CD1c-positive myeloid dendritic cell (primary cell): Measurements from ENCODE around the gene GSDME.

ENCODE experiments used
- DNase-seq: peaks from one replicate; pipeline ENCODE4 v3.0.0-alpha.2; 2016; ENCODE audit errors: extremely low spot score

GSDME gene

GRCh38 chr7:24769851-24770250 is 12.6 kb upstream of the GSDME start:
- DNase-seq: no peak

DNA sequence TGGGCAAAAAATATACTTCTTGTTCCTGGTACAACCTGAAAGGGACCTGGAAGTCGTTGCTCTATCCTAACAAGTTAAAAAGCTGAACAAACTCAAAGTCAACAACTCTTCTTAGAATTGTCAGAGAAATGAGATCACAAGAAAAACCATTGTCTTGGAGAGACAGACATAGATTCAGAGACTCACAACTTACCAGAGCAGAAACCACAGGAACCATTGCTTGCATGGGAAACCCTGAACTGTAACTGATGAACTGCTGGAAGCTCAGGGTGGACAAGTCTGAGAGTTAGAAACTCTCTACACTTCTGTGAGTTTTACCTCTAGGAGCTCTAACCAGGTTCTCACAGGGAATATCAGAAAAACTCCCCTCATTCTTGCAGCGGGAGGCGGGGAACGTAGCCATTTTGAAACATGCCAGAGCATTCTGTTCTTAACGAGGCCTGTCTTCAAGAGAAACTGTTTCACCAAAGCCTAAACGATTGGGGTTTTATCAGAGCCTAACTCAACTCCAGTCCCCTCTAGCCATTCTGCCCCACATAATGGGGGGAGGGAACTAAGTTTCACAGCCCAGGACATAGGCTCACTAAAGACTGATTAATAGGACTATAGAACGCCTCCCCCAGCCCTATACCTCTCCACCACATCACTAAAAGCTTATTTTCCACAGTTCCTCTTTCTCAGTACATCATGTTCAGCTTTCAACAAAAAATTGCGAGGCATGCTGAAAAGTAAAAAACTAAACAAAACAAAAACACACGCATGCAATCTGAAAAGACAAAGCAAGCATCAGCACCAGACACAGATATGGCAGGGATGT is 12.0 kb upstream of the GSDME start:
- no peak for DNase-seq

DNA sequence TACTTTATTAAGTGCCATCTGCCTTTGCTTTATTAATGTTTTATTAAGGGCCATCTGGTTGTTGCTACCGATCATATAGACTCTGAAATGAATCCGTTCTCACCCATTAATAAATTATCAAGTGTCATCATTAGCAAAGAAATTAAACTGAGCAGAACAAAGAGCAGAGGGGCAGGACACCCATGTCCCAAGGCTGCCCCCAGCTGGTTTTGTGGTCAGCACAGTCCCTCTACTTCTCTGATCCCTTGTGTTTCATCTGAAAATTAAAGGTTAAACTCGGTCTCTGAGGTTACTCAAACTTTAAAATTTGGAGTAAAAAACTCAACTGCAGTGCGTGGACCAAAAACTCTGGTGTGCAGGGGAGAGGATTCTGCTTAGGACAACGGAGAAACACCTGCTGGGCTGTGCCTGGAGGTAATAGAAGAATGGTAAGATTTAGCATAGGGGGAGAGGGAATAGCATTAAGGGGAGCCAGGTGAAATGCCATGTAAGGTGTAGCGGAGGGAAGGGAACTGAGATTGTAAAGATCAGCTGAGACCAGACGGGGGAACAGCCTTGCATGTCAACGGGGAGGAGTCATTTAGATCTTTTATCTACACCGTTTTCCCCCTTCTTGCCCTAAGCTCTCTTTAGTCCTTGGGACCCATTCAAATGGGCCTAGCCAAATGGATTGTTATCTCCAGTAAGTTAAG is 10.8 kb upstream of the GSDME start:
- no peak for DNase-seq

DNA sequence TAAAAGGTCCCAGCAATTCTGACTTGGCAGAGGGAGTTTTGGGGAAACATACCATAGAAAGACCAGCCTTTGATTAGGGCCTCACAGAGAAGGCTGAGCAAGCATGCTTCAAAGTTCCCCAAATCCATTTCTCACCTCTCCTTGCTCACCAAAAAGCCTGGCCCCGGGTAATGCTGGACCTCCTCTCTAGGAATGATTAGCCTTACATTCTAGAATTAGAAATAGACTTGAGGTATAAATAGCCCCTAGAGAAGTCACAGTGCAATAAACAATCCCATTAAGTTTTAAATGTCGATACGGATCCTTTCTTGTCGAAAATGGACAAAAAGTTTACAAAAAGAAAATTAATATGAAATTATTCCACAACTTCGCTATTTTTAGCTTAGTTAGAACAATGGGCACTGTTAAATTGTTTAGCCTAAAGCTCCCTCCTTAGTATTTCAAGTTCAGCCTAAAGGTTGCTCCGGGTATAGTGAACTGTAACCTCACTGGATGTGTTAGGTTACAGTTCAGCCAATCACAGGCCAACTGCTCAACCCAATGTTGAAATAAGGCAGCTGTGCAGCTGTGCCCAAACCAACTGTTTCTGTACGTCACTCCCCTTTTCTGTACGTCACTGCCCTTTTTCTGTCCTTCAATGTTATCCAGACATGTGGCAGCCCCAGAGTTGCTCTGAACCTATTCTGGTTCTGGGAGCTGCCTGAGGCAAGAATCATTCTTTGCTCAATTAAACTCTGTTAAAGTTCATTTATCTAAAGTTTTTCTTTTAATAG is 7.9 kb upstream of the GSDME start:
- no peak for DNase-seq

- no peak for DNase-seq
Observed at GRCh38 chr7:24764011-24764410, 6.7 kb upstream of the GSDME start.

DNA sequence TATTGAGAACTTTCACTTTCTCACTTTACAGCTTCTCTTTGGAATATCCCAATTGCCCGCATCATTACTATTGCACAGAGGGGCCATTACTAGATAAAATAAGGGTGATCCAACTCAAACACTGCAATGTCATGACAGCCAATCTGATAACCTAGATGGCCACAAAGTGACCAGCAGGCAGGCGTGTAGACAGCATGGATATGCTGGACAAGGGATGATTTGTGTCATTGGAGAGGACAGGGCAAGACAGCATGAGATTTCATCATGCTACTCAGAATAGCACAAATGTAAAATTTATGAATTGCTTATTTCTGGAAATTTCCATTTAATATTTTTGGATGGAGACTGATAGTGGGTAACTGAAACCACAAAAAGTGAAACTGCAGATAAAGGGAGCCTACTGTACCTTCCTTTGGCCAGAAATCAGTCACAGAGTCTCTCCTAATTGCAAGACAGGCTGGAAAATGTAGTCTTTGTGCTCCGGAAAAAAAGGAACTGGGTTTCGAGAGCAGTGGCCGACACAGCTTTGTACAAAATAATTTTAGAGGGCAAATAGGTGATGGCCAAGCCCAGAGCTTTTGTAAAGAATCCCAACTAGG is 6.1 kb upstream of the GSDME start:
- no peak for DNase-seq

- no peak for DNase-seq
Observed at GRCh38 chr7:24762771-24763170, 5.5 kb upstream of the GSDME start.

DNA sequence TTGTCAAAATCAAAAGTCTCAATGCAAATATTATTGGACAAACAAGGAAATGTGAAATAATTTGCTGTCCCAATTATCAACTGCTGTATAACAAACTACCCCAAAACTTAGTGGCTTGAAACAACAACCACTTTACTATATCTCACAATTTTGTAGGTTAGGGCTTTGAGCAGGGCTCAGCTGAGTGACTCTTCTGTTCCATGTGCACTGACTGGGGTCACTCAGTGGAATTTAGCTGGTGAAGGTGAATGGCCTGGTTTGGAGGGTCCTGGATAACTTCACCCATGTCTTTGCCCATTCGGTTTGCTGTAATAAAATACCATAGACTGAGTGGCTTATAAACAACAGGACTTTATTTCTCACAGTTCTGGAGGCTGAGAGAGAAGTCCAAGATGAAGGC is 3.7 kb upstream of the GSDME start:
- no peak for DNase-seq

GRCh38 chr7:24756545-24757352 is 515 bp downstream of the GSDME start:
- DNase-seq: no peak

DNA sequence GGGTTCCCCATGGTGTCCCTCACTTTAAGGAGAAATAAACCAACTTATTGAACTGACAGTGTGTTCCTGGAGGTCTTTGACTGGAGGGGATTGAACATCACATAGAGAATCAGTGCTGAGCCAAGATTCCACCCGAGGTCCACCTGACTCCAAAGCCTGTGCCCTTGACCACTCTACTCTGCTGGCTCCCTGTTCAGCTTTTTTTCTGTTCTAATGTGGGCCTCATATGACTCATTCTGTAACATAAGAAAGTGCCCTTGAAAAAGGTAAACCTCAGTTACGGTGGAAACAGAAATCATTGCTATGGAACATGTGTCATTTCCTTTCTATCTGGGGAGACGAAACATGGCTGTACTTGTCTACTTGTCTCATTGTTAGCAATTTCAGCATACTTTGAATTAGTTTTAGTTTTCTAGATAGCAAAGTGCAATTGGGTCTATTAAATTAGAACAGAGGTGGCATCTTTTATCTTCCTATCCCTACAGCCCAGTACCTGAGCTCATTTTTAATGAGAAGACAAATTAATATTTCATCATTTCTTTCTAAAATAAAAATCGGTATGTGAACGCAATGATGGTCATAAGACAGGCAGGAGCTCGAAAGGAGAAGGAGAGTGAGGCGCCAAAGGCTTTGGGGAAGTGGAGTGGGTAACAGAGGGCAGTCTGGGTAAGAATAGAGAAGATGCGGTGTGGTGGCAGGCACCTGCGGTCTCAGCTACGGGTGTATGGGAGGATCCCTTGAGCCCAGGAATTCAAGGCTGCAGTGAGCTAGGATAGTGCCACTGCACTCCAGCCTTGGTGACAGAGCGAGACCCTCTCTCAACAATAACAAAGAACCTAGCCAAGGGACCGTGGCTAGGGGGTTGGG is 1.5 kb downstream of the GSDME start:
- no peak for DNase-seq

DNA sequence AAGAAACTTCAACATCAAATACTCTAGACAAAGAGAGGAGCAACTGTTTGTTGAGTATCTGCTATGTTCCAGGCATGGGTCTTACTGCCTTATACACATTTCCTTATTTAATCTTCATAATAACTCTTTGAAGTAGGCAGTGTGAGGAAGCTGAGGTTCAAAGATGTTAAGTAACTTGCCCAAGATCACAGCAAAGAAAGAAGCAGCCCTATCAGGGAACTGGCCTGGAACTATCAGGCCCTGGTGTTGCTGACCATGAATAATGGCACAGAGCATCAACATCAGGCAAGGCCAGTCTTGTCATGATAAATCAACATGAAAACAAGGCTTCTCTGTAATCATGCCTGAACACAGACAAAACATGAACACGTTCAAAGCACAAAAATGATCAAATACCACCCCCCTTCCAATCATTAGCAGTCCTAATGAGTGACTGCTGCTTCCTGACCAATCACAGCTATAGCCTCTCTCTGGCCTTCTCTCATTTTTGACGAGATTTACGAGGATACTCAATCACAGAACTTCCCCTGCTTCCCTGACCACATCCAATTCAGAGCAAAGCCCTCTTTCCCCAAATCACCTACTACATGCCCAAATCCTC is 2.3 kb downstream of the GSDME start:
- DNase-seq: no peak

DNA sequence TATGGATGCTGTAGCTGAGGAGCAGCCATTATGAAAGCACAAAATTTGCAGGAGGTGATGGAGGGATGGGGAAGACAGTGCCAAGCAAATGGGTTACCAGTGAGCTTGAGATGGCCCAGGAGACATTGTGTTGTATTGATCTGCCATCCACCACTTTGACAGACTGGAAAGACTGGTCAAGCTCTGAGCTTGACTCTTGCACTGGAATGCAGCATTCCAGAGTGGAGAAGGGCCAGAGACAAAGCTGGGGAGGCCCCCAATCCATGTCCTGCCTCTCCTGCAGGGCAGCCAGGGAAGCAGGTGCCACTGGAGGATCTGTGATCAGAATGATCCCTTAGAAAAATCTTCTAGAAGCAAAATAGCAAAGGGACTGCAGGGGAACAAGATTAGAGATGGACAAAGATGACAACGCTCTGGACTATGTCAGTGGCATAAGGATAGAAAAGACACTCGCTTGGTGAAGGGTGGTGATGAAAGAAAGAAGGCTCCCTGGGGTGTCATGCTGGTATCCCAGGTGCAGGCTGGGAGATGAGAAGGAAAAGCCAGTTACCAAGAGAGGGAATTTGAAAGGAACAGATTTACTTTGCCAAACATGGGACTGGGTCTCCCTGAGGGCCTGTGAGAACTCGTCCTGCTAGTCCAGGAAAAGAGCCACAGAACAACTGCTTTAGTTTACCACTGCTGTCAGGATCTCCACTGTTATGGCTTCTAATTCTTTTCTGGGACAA is 5.0 kb downstream of the GSDME start:
- DNase-seq: no peak

DNA sequence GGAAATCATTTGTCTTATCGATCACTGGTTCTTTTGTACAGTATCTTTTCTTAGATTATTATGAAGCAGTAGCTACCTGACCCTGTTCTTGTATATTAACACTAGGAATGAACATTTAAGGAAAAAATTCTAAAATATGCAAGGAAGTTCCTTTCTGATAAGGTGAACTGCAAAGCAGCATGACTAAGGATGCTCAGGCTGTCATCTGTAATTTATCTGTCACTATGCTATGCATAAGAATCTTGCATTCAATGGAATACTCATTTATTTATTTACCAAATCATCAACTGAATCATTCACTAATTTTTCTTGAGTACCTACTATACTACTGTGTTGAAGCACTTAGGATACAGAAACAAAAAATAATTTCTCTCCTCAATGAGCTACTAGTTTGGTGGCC is 5.8 kb downstream of the GSDME start:
- no peak for DNase-seq

DNA sequence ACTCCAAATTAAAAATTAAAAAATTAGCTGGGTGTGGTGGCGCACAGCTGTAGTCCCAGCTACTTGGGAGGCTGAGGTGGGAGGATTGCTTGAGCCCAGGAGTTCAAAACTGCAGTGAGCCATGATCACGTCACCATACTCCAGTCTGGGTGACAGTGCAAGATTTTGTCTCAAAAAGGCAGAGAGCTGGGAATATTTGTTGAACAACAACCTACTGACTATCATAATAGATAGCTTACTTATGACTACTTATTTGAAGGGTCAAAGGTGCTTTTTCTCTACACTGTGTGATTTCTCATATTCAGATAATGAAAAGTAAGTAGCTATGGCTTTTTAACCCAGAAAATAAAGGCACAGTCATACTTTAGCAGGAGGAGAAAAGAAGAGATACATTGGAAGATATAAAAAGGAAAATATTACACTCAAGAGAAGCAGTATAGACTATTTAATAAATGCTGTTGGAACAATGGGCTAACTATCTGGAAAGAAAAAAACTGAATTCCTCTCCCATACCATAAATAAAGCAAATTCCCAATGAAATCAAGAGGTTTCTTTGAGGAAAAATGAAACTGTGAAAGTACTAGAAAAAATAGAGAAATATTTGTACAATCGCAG is 6.7 kb downstream of the GSDME start:
- no peak for DNase-seq

DNA sequence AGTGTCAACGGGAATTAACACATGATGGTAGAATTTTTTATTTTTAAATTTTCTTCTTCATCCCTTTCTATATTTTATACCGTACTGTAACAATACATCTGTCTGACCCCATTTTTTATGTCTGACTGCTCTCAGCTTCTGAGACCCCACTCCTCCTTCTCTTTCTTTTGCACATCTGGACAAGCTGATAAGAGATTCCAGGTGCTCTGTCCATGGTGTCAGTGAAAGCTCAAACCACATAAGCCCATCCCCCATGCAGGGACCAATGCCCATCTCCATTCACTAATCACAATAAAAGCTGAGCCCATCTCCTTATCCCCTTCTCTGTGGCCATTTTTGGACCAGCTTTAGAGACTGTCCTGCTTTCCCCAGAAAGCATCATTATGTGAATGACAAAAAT is 8.7 kb downstream of the GSDME start:
- no peak for DNase-seq

DNA sequence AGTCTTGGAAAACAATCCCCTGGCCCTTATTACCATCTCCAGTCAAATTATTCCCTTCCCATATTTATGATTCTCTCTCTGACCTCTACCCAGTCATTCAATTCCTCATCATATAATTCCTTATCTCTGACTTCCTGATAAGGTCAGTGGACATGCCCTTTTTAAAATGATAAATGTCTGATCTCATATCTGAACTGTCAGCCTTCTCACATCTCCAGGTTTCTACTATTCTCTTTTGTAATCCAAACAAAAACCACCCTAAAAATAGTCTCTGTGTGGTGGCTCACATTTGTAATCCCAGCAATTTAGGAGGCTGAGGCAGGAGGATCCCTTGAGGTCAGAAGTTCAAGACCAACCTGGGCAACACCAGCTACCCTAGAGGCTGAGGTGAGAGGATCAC is 11.9 kb downstream of the GSDME start:
- no peak for DNase-seq

DNA sequence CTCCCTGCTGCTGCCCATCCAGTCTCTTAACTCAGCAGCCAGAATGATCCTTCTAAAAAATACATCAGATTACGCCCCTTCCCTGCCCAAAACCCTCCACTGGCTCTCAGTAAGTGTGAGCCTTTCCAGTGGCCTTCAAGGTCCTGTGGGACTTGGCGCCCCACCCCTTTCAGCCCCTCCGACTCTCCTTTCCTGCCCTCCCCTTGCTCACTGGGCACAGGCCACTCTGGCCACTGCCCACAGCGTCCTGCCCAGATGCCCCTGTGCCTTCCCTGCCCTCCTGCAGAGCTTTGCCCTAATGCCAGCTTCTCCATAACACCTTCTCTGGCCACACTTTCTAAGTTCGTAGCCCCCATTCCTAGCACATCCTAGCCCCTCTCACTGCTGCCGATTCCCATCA is 13.8 kb downstream of the GSDME start:
- no peak for DNase-seq

- no peak for DNase-seq
Observed at GRCh38 chr7:24742506-24743162, 14.6 kb downstream of the GSDME start.
